Measurements from ENCODE around the gene VCAM1.
"Not testable (repeated sequence)": the region's sequence is repeated elsewhere in the genome, so short reads cannot be mapped to it uniquely, and the experiment has no call there.

The VCAM1 gene

GRCh38 chr1:100730130-100730529 is 10.6 kb downstream of the VCAM1 start:
- DNase-seq, result no peak

GRCh38 chr1:100731309-100731708 is 11.8 kb downstream of the VCAM1 start:
- no peak for DNase-seq

- no peak for DNase-seq
These were observed 12.2 kb downstream of the VCAM1 start for GRCh38 chr1:100731758-100732157.

- DNase-seq, result no peak
These were observed 15.1 kb downstream of the VCAM1 start for GRCh38 chr1:100734676-100735075.

- no peak for DNase-seq
These were observed 15.7 kb downstream of the VCAM1 start for GRCh38 chr1:100735244-100735643.

- DNase-seq, result no peak
These were observed 16.8 kb downstream of the VCAM1 start for GRCh38 chr1:100736324-100736723.

- no peak for DNase-seq
These were observed 17.2 kb downstream of the VCAM1 start for GRCh38 chr1:100736746-100737145.

- no peak for DNase-seq
These were observed 27.0 kb downstream of the VCAM1 start for GRCh38 chr1:100746542-100746932.

GRCh38 chr1:100747771-100748170 is 28.2 kb downstream of the VCAM1 start:
- no peak for DNase-seq

- DNase-seq, result no peak
These were observed 30.7 kb downstream of the VCAM1 start for GRCh38 chr1:100750005-100750885.

GRCh38 chr1:100752791-100753190 is 33.2 kb downstream of the VCAM1 start:
- no peak for DNase-seq

GRCh38 chr1:100757946-100758345 is 38.4 kb downstream of the VCAM1 start:
- DNase-seq, result no peak

- DNase-seq, result no peak
These were observed 39.6 kb downstream of the VCAM1 start for GRCh38 chr1:100759188-100759587.

GRCh38 chr1:100760511-100760910 is 41.0 kb downstream of the VCAM1 start:
- no peak for DNase-seq

GRCh38 chr1:100762461-100762860 is 42.9 kb downstream of the VCAM1 start:
- DNase-seq, result no peak

GRCh38 chr1:100767176-100767890 is 47.8 kb downstream of the VCAM1 start:
- no peak for DNase-seq

- no peak for DNase-seq
These were observed 49.8 kb downstream of the VCAM1 start for GRCh38 chr1:100769323-100769722.

GRCh38 chr1:100769906-100770646 is 50.5 kb downstream of the VCAM1 start:
- no peak for DNase-seq

GRCh38 chr1:100773444-100773843 is 53.9 kb downstream of the VCAM1 start:
- DNase-seq, result no peak

- DNase-seq, result no peak
These were observed 54.8 kb downstream of the VCAM1 start for GRCh38 chr1:100774370-100774769.

GRCh38 chr1:100775483-100775882 is 55.9 kb downstream of the VCAM1 start:
- DNase-seq, result no peak

- DNase-seq, result no peak
These were observed 59.2 kb downstream of the VCAM1 start for GRCh38 chr1:100778748-100779147.

GRCh38 chr1:100780814-100781213 is 61.3 kb downstream of the VCAM1 start:
- DNase-seq, result no peak

- not testable (repeated sequence) for DNase-seq
These were observed 62.2 kb downstream of the VCAM1 start for GRCh38 chr1:100781728-100782127.
